Measurements from ENCODE around the gene ARID2. TPM values are rescaled to one million over a fixed set of nuclear protein-coding genes. Genes with fewer than 3 reads are reported as not detected.

Gene ARID2
- total RNA-seq, 1 donor from 2014 or later: 30.2 TPM

- H3K4me3 ChIP-seq: no peak overlapping the region
- no peak for TF ChIP-seq CTCF (IDR thresholded peaks at IDR 0.05)
- no peak for DNase-seq
- H3K36me3 ChIP-seq: peaks cover 21% of the 10 kb centered on the region
- no peak for ATAC-seq
- H3K27ac ChIP-seq: no peak overlapping the region
- intact Hi-C loops (cut with DNase I): no loop called here
- H3K4me1 ChIP-seq: no peaks in the 10 kb centered on the region
- H3K27me3 ChIP-seq: no peaks in the 10 kb centered on the region
- H3K9me3 ChIP-seq: no peaks in the 10 kb centered on the region
Measured at GRCh38 chr12:45886685-45887084, 157.2 kb downstream of the ARID2 start.

- no peak for DNase-seq
- TF ChIP-seq CTCF (IDR thresholded peaks at IDR 0.05): no peak
- Histone ChIP-seq H3K4me1 (no peaks in the 10 kb centered on the region), H3K4me3 (no peak overlapping the region), H3K27ac (no peak overlapping the region), H3K36me3 (peaks cover 27% of the 10 kb centered on the region), H3K9me3 (no peaks in the 10 kb centered on the region), H3K27me3 (no peaks in the 10 kb centered on the region)
- ATAC-seq: no peak
- intact Hi-C loops (cut with DNase I): no loop called here
Measured at GRCh38 chr12:45887544-45887943, 158.0 kb downstream of the ARID2 start.

- no peak for TF ChIP-seq CTCF (IDR thresholded peaks at IDR 0.05)
- ATAC-seq (no peak), DNase-seq (no peak)
- H3K36me3 ChIP-seq: peaks cover 53% of the 10 kb centered on the region
- intact Hi-C loops (cut with DNase I): no loop called here
- no peaks in the 10 kb centered on the region for H3K4me1 ChIP-seq
- H3K4me3 ChIP-seq: no peak overlapping the region
- no peaks in the 10 kb centered on the region for H3K9me3 ChIP-seq
- no peaks in the 10 kb centered on the region for H3K27me3 ChIP-seq
- H3K27ac ChIP-seq: no peak overlapping the region
Measured at GRCh38 chr12:45890276-45890675, 160.8 kb downstream of the ARID2 start.

- peaks cover 63% of the 10 kb centered on the region for H3K36me3 ChIP-seq
Measured at GRCh38 chr12:45893240-45893639, 163.7 kb downstream of the ARID2 start.

GRCh38 chr12:45895961-45896360 lies 166.5 kb downstream of the ARID2 start:
- H3K36me3 ChIP-seq: peaks cover 70% of the 10 kb centered on the region

More at GRCh38 chr12:45893240-45893639, 163.7 kb downstream of the ARID2 start:
- intact Hi-C loops (cut with DNase I): no loop called here
- H3K9me3 ChIP-seq: no peaks in the 10 kb centered on the region
- no peaks in the 10 kb centered on the region for H3K4me1 ChIP-seq
- no peak overlapping the region for H3K4me3 ChIP-seq
- H3K27ac ChIP-seq: no peak overlapping the region
- no peaks in the 10 kb centered on the region for H3K27me3 ChIP-seq
- ATAC-seq (no peak), DNase-seq (no peak)
- TF ChIP-seq CTCF (IDR thresholded peaks at IDR 0.05): no peak

More at GRCh38 chr12:45895961-45896360, 166.5 kb downstream of the ARID2 start:
- ATAC-seq (no peak), DNase-seq (no peak)
- no peaks in the 10 kb centered on the region for H3K4me1 ChIP-seq
- no peaks in the 10 kb centered on the region for H3K27me3 ChIP-seq
- H3K9me3 ChIP-seq: no peaks in the 10 kb centered on the region
- no peak for TF ChIP-seq CTCF (IDR thresholded peaks at IDR 0.05)
- H3K4me3 ChIP-seq: no peak overlapping the region
- intact Hi-C loops (cut with DNase I): no loop called here
- no peak overlapping the region for H3K27ac ChIP-seq

Data from upper lobe of right lung (tissue), 1 donor.